Vagina (tissue), 2 donors: ENCODE data around the gene BAG5.
"Not testable (repeated sequence)": the region's sequence is repeated elsewhere in the genome, so short reads cannot be mapped to it uniquely, and the experiment has no call there.

Experiments used
- POLR2A ChIP-seq, 2 donors: fragments of 450-650 bp; IDR thresholded peaks; one replicate each; pipeline ENCODE4 v1.6.1; 2017; ENCODE audit warnings: antibody characterized with exemption in 2 of 2, mild to moderate bottlenecking in 2 of 2, moderate library complexity in 2 of 2
- POLR2AphosphoS5 ChIP-seq, 2 donors: sonication (generic); formaldehyde crosslinking; IDR thresholded peaks; one replicate each; pipeline ENCODE4 v1.9.0; 2017; ENCODE audit warnings: antibody characterized with exemption in 2 of 2, mild to moderate bottlenecking in 2 of 2, low read depth in 1 of 2; ENCODE audit not compliant: insufficient read depth in 1 of 2
- TF ChIP-seq, protein P1 (sequence below), 3 experiments: fragments of 450-650 bp in 2 of 3; fragments of 200-600 bp in 1 of 3; sonication (generic) in 1 of 3; IDR thresholded peaks; one replicate each; pipeline ENCODE4 v1.5.1; 2017 to 2019; ENCODE audit warnings: antibody characterized with exemption in 3 of 3, mild to moderate bottlenecking in 2 of 3, moderate library complexity in 2 of 3

DNA sequence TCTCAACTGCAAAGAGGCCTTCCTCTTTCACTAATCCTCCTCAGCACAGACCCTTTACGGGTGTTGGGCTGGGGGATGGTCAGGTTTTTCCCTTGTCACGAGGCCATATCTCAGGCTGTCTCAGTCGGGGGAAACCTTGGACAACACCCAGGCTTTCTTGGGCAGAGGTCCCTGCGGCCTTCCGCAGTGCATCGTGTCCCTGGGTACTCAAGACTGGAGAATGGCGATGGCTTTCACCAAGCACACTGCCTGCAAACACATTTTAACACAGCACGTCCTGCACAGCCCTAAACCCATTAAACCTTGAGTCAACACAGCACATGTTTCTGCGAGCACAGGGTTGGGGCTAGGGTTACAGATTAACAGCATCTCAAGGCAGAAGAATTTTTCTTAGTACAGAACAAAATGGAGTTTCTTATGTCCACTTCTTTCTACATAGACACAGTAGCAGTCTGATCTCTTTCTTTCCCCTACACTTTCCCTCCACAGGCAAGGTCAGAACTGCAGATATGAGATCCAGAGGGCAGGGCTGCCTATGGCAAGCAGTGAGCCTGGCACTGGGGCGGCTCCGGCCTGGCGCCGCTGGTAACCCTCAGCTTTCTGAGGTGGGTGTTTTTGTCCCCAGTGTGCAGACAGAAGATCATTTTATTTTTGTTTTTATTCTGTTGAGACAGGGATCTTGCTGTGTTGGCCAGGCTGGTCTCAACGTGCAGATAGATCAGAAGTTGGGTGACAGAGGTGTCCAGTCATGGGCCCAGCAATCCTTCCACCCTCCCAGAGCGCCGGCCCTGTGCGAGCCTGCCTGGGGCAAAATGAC, 36.8 kb downstream of the BAG5 start:
- TF ChIP-seq, protein P1, sequence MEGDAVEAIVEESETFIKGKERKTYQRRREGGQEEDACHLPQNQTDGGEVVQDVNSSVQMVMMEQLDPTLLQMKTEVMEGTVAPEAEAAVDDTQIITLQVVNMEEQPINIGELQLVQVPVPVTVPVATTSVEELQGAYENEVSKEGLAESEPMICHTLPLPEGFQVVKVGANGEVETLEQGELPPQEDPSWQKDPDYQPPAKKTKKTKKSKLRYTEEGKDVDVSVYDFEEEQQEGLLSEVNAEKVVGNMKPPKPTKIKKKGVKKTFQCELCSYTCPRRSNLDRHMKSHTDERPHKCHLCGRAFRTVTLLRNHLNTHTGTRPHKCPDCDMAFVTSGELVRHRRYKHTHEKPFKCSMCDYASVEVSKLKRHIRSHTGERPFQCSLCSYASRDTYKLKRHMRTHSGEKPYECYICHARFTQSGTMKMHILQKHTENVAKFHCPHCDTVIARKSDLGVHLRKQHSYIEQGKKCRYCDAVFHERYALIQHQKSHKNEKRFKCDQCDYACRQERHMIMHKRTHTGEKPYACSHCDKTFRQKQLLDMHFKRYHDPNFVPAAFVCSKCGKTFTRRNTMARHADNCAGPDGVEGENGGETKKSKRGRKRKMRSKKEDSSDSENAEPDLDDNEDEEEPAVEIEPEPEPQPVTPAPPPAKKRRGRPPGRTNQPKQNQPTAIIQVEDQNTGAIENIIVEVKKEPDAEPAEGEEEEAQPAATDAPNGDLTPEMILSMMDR (IDR thresholded peaks at IDR 0.05): not testable (repeated sequence)
- TF ChIP-seq POLR2AphosphoS5 (IDR thresholded peaks at IDR 0.05; ENCODE audit: insufficient read depth in 1 of 2, low read depth in 1 of 2); POLR2A (IDR thresholded peaks at IDR 0.05): not testable (repeated sequence)
